IMR-90 (cell line): Measurements from ENCODE around the gene RSF1.

Experiments used
- CTCF ChIP-seq: conservative IDR thresholded peaks from 2 replicates; pipeline ENCODE4 v1.5.1; 2012; ENCODE audit warnings: mild to moderate bottlenecking, low read depth, low read length, improper control_type of control experiment
- USF2 ChIP-seq: fragments of 150-350 bp; IDR thresholded peaks from 2 replicates; pipeline ENCODE4 v1.6.1; 2017; ENCODE audit warnings: mild to moderate bottlenecking, antibody characterized with exemption, low read length, low read depth

GRCh38 chr11:77724636-77725035 lies 95.9 kb downstream of the RSF1 start:
- TF ChIP-seq CTCF = no peak
- no peak for TF ChIP-seq USF2
